Muscle layer of colon (tissue), 2 donors: ENCODE data around the gene SKA1.
"Not testable (repeated sequence)": the region's sequence is repeated elsewhere in the genome, so short reads cannot be mapped to it uniquely, and the experiment has no call there.

Experiments
- H3K27ac ChIP-seq: one replicate; pipeline ENCODE4 v1.7.0; 2013; ENCODE audit warnings: low read depth, mild to moderate bottlenecking, low read length, moderate library complexity
- H3K27me3 ChIP-seq, 2 donors: one replicate each; pipeline ENCODE4 v1.7.0; 2013; ENCODE audit warnings: low read length in 2 of 2, mild to moderate bottlenecking in 2 of 2; ENCODE audit not compliant: insufficient read depth in 2 of 2, control insufficient read depth in 1 of 2
- H3K36me3 ChIP-seq: one replicate; pipeline ENCODE4 v1.7.0; 2013; ENCODE audit warnings: mild to moderate bottlenecking, low read length; ENCODE audit not compliant: insufficient read depth
- H3K4me1 ChIP-seq: one replicate; pipeline ENCODE4 v1.7.0; 2013; ENCODE audit warnings: mild to moderate bottlenecking, low read length; ENCODE audit not compliant: insufficient read depth
- H3K4me3 ChIP-seq, 2 donors: one replicate each; pipeline ENCODE4 v1.7.0; 2013; ENCODE audit warnings: low read length in 2 of 2, low read depth in 1 of 2, mild to moderate bottlenecking in 1 of 2, moderate library complexity in 1 of 2
- H3K9ac ChIP-seq: one replicate; pipeline ENCODE4 v1.7.0; 2013; ENCODE audit warnings: low read length
- H3K9me3 ChIP-seq: one replicate; pipeline ENCODE4 v1.7.0; 2013; ENCODE audit warnings: mild to moderate bottlenecking, low read length
- donor health status: abdominal sarcoma.
- donor health status: Adenocarcinoma of cecum.

SKA1 gene

GRCh38 chr18:50436742-50437141 is 61.9 kb downstream of the SKA1 start:
- not testable (repeated sequence) for H3K27ac ChIP-seq, H3K4me3 ChIP-seq, H3K36me3 ChIP-seq, H3K27me3 ChIP-seq, H3K9me3 ChIP-seq, H3K9ac ChIP-seq, H3K4me1 ChIP-seq

- H3K27ac ChIP-seq = no peak overlapping the region
- no peaks in the 10 kb centered on the region for H3K27me3 ChIP-seq
- H3K4me3 ChIP-seq = no peak overlapping the region
- H3K36me3 ChIP-seq = no peaks in the 10 kb centered on the region
- H3K9ac ChIP-seq = no peak overlapping the region
- H3K4me1 ChIP-seq = no peaks in the 10 kb centered on the region
- H3K9me3 ChIP-seq = no peaks in the 10 kb centered on the region
Observed at GRCh38 chr18:50439460-50440015, 64.7 kb downstream of the SKA1 start.

GRCh38 chr18:50441016-50441415 is 66.2 kb downstream of the SKA1 start:
- H3K27me3 ChIP-seq = no peaks in the 10 kb centered on the region
- H3K9ac ChIP-seq = no peak overlapping the region
- H3K36me3 ChIP-seq = no peaks in the 10 kb centered on the region
- H3K27ac ChIP-seq = no peak overlapping the region
- no peak overlapping the region for H3K4me3 ChIP-seq
- H3K4me1 ChIP-seq = no peaks in the 10 kb centered on the region
- no peaks in the 10 kb centered on the region for H3K9me3 ChIP-seq

- Histone ChIP-seq H3K27me3 (no peaks in the 10 kb centered on the region), H3K9ac (no peak overlapping the region), H3K4me3 (no peak overlapping the region), H3K27ac (no peak overlapping the region), H3K36me3 (no peaks in the 10 kb centered on the region), H3K4me1 (no peaks in the 10 kb centered on the region), H3K9me3 (no peaks in the 10 kb centered on the region)
Observed at GRCh38 chr18:50441501-50441900, 66.7 kb downstream of the SKA1 start.
